ENCODE results near the gene ABL1.

DNA sequence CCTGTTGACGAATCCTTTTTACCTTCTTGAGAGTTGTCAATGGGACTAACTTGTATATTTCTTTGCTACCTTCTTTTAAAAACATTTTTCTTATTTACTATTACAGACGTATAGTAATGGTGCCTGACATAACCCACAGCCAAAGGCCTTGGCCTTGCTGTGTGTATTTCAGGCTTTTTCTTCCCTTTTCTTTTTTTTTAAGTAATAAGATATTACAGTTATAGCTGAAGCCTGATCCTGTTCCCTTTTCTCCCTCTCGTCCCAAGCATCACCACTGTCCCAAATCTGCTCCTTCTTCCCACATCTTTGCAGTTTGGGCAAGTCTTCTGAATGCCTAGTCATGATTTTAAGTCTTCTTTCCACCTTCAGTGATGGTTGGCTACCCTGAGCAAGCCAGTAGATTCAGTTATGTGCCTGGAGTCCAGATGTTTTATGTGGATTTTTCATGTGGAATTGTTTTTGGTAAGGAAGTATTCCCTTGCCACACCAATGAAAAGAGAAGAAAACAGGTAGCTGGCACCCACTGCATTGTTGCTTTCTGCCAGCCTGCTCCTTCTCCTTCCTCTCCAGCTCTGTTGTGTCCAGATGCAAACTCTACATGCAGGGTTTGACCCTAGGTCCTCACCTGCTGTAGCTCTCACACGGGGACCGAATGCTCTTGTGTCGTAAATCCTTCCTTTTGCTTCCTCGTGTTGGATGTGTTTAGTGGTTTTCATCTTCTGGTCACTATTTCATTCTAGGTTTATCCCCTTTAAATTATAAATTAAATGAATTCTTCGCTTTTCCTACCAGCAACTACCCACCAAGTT, 26.5 kb downstream of the ABL1 start:
- TF ChIP-seq POLR2A (IDR thresholded peaks at IDR 0.05; ENCODE audit: extremely low read depth, insufficient read length), result no peak
- TF ChIP-seq, protein P1, sequence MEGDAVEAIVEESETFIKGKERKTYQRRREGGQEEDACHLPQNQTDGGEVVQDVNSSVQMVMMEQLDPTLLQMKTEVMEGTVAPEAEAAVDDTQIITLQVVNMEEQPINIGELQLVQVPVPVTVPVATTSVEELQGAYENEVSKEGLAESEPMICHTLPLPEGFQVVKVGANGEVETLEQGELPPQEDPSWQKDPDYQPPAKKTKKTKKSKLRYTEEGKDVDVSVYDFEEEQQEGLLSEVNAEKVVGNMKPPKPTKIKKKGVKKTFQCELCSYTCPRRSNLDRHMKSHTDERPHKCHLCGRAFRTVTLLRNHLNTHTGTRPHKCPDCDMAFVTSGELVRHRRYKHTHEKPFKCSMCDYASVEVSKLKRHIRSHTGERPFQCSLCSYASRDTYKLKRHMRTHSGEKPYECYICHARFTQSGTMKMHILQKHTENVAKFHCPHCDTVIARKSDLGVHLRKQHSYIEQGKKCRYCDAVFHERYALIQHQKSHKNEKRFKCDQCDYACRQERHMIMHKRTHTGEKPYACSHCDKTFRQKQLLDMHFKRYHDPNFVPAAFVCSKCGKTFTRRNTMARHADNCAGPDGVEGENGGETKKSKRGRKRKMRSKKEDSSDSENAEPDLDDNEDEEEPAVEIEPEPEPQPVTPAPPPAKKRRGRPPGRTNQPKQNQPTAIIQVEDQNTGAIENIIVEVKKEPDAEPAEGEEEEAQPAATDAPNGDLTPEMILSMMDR (IDR thresholded peaks at IDR 0.05; ENCODE audit: low read depth, low read length), result no peak

All from NB4 (cell line).